Suppressor macrophage treated with lipopolysaccharide for 1 hour (primary cell): ENCODE measurements around the gene MITD1.
"Not testable (repeated sequence)": the region's sequence is repeated elsewhere in the genome, so short reads cannot be mapped to it uniquely, and the experiment has no call there.

Experiments used
- DNase-seq, 3 donors: peaks; one replicate each; pipeline ENCODE4 v3.0.0-alpha.2; 2020 to 2022

The MITD1 gene

DNA sequence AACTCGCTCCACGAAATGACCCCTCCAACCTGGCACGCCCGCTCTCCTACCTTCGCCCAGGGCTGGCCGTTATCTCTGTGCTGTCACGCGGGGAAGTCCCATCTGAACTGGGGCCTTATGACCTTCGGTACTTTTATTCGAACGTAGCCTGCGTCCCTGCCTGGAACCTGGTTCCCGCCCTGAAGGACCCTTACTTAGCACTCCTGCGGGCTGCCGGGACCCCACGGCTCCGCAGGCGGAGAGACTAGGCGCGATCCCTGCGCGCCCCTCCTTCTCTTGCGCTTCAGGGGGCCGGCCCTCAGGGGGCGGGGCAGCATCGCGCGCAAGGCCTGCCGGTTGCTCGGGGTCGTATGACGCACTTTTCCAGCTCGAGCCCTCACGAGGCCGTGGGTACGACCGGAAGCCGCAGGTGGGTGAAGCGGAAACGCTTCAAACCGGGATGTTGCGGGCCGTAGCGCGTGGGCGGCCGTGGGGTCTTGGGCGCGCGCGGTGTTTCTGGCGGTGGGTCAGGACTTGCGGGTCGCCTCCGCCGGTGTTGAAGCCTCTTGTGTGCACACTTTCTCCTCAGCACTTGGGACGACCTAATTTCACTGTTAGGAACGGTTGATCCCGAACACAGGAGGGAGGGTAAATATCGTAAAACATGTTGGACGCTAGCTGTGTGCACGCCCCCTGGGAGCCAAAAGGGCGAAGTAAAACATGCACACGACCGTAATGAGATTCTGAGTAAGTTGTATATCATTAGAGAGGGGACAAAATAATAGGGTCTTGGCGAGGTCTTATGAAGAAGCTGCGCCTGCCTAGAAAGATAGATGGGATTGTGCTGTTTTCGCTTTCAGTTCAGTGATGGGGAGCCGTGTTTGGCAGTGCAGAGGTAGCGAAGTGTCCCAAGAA, 26.0 kb downstream of the MITD1 start, which contains the start of the genes LIPT1 and TSGA10:
Gene LIPT1, plus strand, starts transcription at position 325 of the 894 bp plus-strand sequence. CDS start 6,991 bp downstream, outside the sequence.
Gene TSGA10, minus strand, starts transcription at position 300 of the 894 bp plus-strand sequence. CDS start 45,503 bp downstream, outside the sequence.
- DNase-seq, result peak; percentile 87 to 94 (median 92)

DNA sequence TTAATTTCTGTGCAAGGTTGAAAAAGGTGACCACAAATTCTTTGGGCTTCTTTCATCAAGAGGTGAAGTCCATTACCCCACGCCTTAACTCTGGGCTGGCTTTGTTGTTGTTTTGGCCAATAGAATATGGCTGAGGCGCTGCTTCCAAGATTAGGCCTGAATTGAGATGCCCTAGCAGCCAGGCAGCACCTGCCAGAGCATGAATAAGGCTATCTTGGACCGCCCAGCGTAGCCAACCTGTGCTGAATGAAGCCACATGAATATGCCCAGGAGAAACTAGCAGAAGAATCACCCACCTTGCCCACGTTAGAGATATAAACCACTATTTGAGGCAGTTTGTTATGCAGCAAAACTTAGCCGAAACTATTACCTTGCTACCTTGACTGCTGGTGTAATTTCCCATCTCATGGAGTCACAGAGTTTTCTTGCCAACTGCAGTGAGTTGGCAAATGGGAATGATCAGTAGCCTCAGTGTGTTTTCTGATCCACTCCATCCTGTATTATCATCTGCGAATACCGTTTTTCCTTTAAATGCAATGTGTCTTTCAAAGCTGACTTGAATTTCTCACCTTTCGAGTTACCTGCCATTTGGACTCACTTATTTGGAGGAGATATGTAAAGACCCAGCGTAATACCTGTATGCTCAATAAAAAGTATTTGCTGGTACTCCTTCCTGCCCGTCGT, 26.8 kb downstream of the MITD1 start:
- no peak for DNase-seq

DNA sequence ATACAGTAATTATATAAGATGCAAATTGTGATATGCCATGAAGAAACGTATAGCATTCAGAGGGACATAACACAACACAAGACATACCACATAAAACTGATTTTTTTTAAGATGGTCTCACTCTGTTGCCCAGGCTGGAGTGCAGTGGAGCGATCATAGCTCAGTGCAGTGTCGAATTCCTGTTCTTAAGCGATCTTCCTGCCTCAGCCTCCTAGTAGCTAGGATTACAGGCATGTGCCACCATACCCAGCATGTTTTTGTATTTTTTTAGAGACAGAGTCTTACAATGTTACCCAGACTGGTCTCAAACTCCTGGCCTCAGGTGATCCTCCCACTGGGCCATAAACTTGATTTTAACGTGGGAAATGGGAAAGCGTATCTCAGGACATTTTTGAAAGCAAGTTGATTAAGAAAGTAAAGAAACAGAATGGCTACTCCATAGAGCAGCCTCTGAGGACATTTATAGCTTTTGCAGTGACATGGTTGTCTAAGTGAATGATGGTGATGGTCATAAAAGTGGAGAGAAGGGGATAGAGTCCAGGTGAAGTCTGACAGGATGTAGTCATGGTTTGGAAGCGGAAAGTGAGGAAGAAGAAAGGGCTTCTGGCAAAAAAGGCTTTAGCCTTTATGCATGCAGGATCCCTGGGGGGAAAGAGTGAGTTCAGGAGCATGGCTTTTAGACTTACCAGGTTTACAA, 28.5 kb downstream of the MITD1 start:
- DNase-seq, result no peak

DNA sequence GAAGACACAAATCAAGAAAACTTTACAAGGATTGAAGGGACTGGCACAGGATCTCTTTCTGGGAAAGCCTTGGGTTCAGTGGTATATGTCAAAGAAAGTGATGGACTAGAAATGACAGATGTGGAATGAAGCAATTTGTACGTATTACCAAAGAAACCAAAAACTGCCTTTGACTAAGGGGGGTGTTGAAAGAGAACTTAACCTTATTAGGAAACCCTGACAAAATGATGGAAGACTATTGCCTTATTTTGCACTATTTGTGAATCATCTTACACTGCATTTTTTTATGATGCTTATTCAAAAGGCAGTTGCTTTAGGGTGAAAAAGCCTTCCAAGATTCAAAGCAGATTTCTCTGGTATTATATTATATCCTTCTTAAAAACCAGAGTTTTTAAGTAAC, 30.2 kb downstream of the MITD1 start:
- DNase-seq, result peak; percentile 54 to 86 (median 80)

GRCh38 chr2:99141110-99142108, 39.4 kb downstream of the MITD1 start, which contains the start of gene C2orf15:
TSS of gene C2orf15 (plus strand) at chr2:99141707. CDS start at chr2:99150559, 8,852 bp downstream.
- peak; percentile 89 to 96 (median 95) for DNase-seq

DNA sequence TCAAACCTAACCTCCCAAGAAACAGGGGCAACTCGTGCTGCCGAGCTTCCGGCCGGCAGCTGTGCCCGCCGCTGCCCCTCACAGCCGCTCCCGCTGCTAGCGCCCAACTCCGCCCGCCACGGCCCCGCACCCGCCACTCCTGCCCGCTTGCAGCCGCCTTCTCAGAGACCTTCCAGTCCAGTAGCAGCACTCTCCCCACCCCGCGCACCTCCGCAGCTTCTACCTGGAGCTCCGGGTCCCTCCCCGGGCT, 40.1 kb downstream of the MITD1 start:
- DNase-seq, result no peak

GRCh38 chr2:99140056-99140859, 40.6 kb downstream of the MITD1 start:
- DNase-seq, result peak in 1 of 3 donors; percentile 35

GRCh38 chr2:99139003-99139402, 41.9 kb downstream of the MITD1 start:
- DNase-seq, result peak in 1 of 3 donors; percentile 23

GRCh38 chr2:99135044-99135556, 45.8 kb downstream of the MITD1 start:
- DNase-seq, result not testable (repeated sequence)

DNA sequence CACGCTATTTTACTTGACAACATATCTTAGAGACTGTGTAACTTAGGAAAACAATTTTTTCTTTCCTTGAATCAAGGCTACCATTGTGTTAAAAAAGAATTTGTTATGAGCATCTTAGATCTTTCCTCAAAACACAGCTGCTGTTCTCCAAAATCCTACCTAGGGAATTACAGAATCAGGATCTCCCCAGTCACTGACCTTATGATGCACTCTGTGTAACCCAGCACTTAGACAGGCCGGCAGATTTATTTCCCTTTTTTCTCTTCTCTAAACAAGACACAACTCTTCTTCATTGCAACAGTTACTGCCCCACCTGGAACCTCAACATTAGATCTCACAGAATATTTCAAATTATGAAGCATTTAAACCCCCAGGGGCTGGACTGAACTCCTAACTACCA, 52.9 kb downstream of the MITD1 start:
- peak in 2 of 3 donors; percentile 10 to 25 for DNase-seq
